Measurements from ENCODE around the gene SHE. TPM values are rescaled to one million over a fixed set of nuclear protein-coding genes. Genes with fewer than 3 reads are reported as not detected.

SHE gene
- total and polyA plus RNA-seq, 9 donors = 7.3 to 10.4 (median 8.4) TPM

DNA sequence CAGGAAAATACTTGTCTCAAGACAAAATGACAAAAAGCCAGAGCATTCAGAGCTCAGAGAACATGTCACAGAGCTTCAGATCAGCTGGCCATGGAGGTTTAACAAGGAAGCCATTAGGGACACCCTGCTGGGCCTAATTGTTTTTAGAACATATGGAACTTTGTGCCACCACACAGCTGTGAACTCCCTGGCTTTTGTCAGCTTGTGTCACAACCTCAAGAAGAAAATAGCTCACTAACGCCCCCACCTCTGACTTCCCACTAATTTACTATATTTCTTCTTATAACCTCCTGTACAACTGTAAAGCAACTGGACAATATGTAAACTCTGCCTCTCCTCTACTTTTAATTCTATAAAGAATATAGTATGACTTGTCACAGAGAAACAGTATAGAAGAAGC lies 21.2 kb downstream of the SHE start:
- H3K4me3 ChIP-seq (ENCODE audit: low read length) = no peak overlapping the region
- no peak for DNase-seq
- peaks cover 2% of the 10 kb centered on the region for H3K4me1 ChIP-seq (ENCODE audit: control insufficient read depth, insufficient read depth, low read length)
- WGBS (ENCODE audit: insufficient coverage) = no CpG with 5 or more reads among the region's 1 CpG
- H3K27ac ChIP-seq (ENCODE audit: low read length) = no peak overlapping the region
- H3K9me3 ChIP-seq (replicated peaks; ENCODE audit: control insufficient read depth, low read depth, low read length) = no peaks in the 10 kb centered on the region
- no peaks in the 10 kb centered on the region for H3K36me3 ChIP-seq (ENCODE audit: control insufficient read depth, insufficient read depth, low read length)
- H3K27me3 ChIP-seq (ENCODE audit: control insufficient read depth, insufficient read depth, low read length) = no peaks in the 10 kb centered on the region

DNA sequence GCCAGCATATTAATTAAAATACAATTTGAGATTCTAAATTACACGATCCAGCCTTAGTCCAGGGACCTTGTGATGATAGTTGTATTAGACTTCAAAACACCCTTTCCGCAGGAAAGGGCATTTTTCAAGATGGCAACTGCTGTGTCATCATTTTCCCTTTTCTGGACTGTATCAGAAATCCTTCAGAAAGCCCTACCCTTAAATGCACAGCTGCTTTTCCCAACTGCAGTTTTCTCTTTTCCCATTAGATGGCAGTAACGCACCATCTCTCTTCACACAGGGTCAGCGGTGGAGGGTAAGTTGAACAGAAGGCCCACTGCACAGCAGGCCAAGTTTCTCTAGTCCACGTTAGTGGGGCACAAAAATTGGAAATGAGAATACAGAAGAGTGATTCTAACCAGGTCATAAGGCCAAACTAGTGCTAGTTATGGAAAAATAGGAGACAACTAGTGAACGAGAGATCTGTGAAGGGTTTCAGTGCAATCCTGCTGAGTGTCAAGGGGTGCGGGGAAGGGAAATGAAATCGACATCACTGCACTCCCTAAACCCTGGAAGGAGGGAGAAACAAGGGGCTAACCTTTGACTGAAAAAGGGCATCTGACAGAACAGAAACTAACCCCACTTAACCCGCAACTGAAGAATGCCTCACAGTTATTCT lies 22.3 kb downstream of the SHE start:
- Histone ChIP-seq H3K27ac (ENCODE audit: low read length) (no peak overlapping the region), H3K4me3 (ENCODE audit: low read length) (no peak overlapping the region), H3K36me3 (ENCODE audit: control insufficient read depth, insufficient read depth, low read length) (no peaks in the 10 kb centered on the region), H3K4me1 (ENCODE audit: control insufficient read depth, insufficient read depth, low read length) (peaks cover 2% of the 10 kb centered on the region), H3K27me3 (ENCODE audit: control insufficient read depth, insufficient read depth, low read length) (no peaks in the 10 kb centered on the region), H3K9me3 (replicated peaks; ENCODE audit: control insufficient read depth, low read depth, low read length) (no peaks in the 10 kb centered on the region)
- 7% methylated on average over 2 of the region's 9 CpGs for WGBS (ENCODE audit: insufficient coverage)
- DNase-seq = peak; percentile 92

DNA sequence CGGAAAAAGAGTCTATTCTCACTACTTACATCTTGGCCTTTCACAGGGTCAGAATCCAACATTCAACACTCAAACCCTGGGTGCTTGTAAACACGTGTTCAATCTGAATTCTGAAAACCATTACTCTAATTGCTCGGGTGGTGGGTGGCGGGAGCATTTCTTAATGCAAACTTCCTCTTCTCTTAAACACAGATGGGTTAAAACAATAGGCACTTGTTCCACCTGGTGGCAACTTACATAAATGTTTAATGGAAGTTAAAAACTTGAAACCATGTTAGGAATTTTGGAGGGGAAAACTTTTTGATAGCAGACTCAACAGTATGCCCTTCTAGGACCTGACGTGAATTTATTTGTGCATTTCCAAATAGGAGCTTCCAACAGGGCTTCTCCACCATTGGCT lies 23.6 kb downstream of the SHE start:
- H3K36me3 ChIP-seq (ENCODE audit: control insufficient read depth, insufficient read depth, low read length) = no peaks in the 10 kb centered on the region
- no peak overlapping the region for H3K27ac ChIP-seq (ENCODE audit: low read length)
- WGBS (ENCODE audit: insufficient coverage) = no CpG with 5 or more reads among the region's 5 CpGs
- H3K9me3 ChIP-seq (replicated peaks; ENCODE audit: control insufficient read depth, low read depth, low read length) = no peaks in the 10 kb centered on the region
- no peak for DNase-seq
- H3K4me1 ChIP-seq (ENCODE audit: control insufficient read depth, insufficient read depth, low read length) = peaks cover 2% of the 10 kb centered on the region
- H3K27me3 ChIP-seq (ENCODE audit: control insufficient read depth, insufficient read depth, low read length) = no peaks in the 10 kb centered on the region
- no peak overlapping the region for H3K4me3 ChIP-seq (ENCODE audit: low read length)

GRCh38 chr1:154478013-154478412 lies 24.2 kb downstream of the SHE start:
- Histone ChIP-seq H3K4me1 (ENCODE audit: control insufficient read depth, insufficient read depth, low read length) (peaks cover 2% of the 10 kb centered on the region), H3K27ac (ENCODE audit: low read length) (no peak overlapping the region), H3K36me3 (ENCODE audit: control insufficient read depth, insufficient read depth, low read length) (no peaks in the 10 kb centered on the region), H3K27me3 (ENCODE audit: control insufficient read depth, insufficient read depth, low read length) (no peaks in the 10 kb centered on the region), H3K9me3 (replicated peaks; ENCODE audit: control insufficient read depth, low read depth, low read length) (no peaks in the 10 kb centered on the region), H3K4me3 (ENCODE audit: low read length) (no peak overlapping the region)
- no peak for DNase-seq
- WGBS (ENCODE audit: insufficient coverage) = 82% methylated on average over 4 of the region's 8 CpGs

DNA sequence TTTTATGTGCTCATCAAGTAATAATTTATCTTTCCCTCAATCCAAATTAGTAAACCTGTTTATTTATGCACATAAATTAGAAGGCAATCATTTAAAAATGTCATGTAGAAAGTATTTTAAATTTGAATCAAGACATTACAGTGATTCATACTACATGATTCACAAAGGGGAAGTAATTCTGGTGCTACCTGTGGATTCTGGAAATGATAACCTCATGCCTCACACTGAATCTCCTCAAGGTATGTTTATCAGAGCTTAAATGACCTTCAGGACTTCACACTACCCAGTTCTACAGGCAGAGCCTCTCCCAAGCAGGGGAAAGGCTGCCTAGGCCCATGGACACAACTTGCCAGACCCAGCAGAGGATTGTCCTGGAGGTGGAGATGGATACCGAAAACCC lies 25.4 kb downstream of the SHE start:
- WGBS (ENCODE audit: insufficient coverage) = no CpG with 5 or more reads among the region's 1 CpG
- Histone ChIP-seq H3K27ac (ENCODE audit: low read length) (no peak overlapping the region), H3K4me1 (ENCODE audit: control insufficient read depth, insufficient read depth, low read length) (peaks cover 2% of the 10 kb centered on the region), H3K27me3 (ENCODE audit: control insufficient read depth, insufficient read depth, low read length) (no peaks in the 10 kb centered on the region), H3K4me3 (ENCODE audit: low read length) (no peak overlapping the region), H3K9me3 (replicated peaks; ENCODE audit: control insufficient read depth, low read depth, low read length) (no peaks in the 10 kb centered on the region), H3K36me3 (ENCODE audit: control insufficient read depth, insufficient read depth, low read length) (no peaks in the 10 kb centered on the region)
- no peak for DNase-seq

- peak; percentile 44 for DNase-seq
- H3K36me3 ChIP-seq (ENCODE audit: control insufficient read depth, insufficient read depth, low read length) = no peaks in the 10 kb centered on the region
- no peak overlapping the region for H3K4me3 ChIP-seq (ENCODE audit: low read length)
- no peak overlapping the region for H3K27ac ChIP-seq (ENCODE audit: low read length)
- no peaks in the 10 kb centered on the region for H3K27me3 ChIP-seq (ENCODE audit: control insufficient read depth, insufficient read depth, low read length)
- WGBS (ENCODE audit: insufficient coverage) = 60% methylated on average over 2 of the region's 3 CpGs
- no peaks in the 10 kb centered on the region for H3K4me1 ChIP-seq (ENCODE audit: control insufficient read depth, insufficient read depth, low read length)
- no peaks in the 10 kb centered on the region for H3K9me3 ChIP-seq (replicated peaks; ENCODE audit: control insufficient read depth, low read depth, low read length)
Observed at GRCh38 chr1:154474802-154475201, 27.4 kb downstream of the SHE start.

DNA sequence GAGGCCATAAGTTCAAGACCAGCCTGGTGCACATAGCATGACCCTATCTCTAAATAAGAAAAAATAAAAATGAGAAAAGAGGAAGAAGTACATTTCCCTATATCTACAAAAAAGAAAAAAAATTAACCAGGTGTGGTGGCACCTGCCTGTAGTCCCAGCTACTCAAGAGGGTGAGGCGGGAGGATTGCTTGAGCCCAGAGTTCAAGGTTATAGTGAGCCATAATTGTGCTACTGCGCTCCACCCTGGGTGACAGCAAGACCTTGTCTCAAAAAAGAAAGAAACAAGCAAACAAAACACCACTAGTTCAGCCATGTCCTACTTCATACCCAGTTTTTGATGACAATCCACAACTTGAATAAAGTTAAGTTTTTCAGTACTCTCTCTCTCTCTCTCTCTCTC lies 30.9 kb downstream of the SHE start:
- Histone ChIP-seq H3K27ac (ENCODE audit: low read length) (no peak overlapping the region), H3K36me3 (ENCODE audit: control insufficient read depth, insufficient read depth, low read length) (no peaks in the 10 kb centered on the region), H3K27me3 (ENCODE audit: control insufficient read depth, insufficient read depth, low read length) (no peaks in the 10 kb centered on the region), H3K4me3 (ENCODE audit: low read length) (no peak overlapping the region), H3K9me3 (replicated peaks; ENCODE audit: control insufficient read depth, low read depth, low read length) (no peaks in the 10 kb centered on the region), H3K4me1 (ENCODE audit: control insufficient read depth, insufficient read depth, low read length) (no peaks in the 10 kb centered on the region)
- no CpG with 5 or more reads among the region's 2 CpGs for WGBS (ENCODE audit: insufficient coverage)
- DNase-seq = no peak

DNA sequence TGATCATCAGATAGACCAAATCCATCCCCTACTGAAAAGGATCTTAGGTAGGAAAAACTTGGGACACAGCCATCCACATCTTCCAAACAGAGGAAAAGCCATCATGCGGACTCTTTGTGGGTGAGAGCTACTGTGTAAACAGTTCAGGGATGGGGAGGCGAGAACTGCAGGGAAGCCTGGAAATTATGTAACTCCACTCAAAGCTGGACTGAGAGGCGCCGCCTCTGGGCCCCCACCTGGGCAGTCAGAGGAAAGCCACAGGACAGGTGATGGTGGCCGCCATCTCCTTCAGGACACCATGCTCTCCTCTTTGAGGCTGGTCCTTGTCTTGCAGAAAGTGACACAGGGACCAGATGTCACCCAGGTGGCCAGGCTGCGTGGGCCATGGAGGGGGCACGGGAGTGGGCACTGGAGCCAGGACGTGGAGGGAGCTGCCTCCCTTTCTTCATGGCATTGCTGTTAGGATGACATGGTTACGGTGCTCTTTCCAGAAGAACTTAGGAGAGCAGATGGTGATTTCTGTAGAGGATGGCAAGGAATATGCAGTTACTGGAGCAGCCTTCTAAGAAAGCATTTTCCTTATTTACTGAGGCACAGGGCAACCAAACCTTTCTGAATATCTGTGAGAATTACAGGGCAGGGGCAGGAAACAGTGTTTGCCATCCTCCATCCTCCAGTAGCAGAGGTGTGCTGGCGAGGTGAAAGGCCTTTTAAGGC lies 32.2 kb downstream of the SHE start:
- Histone ChIP-seq H3K4me3 (ENCODE audit: low read length) (no peak overlapping the region), H3K36me3 (ENCODE audit: control insufficient read depth, insufficient read depth, low read length) (no peaks in the 10 kb centered on the region), H3K4me1 (ENCODE audit: control insufficient read depth, insufficient read depth, low read length) (no peaks in the 10 kb centered on the region), H3K27ac (ENCODE audit: low read length) (no peak overlapping the region), H3K9me3 (replicated peaks; ENCODE audit: control insufficient read depth, low read depth, low read length) (no peaks in the 10 kb centered on the region), H3K27me3 (ENCODE audit: control insufficient read depth, insufficient read depth, low read length) (no peaks in the 10 kb centered on the region)
- no peak for DNase-seq
- WGBS (ENCODE audit: insufficient coverage) = 82% methylated on average over 7 of the region's 10 CpGs

DNA sequence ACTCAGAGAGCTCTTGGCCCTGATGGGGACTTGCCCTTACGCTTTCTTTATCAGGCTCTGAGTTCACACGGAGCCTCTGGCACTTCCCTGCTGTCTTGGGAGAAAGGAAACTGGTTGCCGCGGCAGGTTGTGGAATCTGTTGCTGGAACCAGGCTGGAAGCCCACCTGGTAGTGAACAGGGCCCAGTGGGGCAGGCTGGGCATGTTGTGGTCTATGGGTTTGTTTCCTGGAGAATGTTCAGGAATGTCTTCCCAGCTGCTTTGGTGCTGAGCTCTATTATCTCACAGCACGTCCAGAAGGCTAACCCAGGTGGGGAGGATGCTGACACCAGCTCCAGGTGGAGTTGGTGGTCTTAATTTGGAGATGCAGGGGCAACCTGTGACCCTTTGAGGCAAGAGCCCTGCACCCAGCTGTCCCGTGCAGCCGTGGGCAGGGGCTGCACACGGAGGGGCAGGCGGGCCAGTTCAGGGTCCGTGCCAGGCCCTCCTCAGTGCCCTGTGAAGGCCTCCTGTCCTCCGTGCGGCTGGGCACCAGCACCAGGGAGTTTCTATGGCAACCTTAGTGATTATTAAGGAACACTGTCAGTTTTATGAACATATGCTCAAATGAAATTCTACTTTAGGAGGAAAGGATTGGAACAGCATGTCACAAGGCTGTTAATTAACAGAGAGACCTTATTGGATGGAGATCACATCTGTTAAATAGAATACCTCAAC lies 33.5 kb downstream of the SHE start:
- WGBS (ENCODE audit: insufficient coverage) = 56% methylated on average over 10 of the region's 12 CpGs
- H3K9me3 ChIP-seq (replicated peaks; ENCODE audit: control insufficient read depth, low read depth, low read length) = no peaks in the 10 kb centered on the region
- H3K4me1 ChIP-seq (ENCODE audit: control insufficient read depth, insufficient read depth, low read length) = no peaks in the 10 kb centered on the region
- H3K27ac ChIP-seq (ENCODE audit: low read length) = no peak overlapping the region
- DNase-seq = no peak
- no peaks in the 10 kb centered on the region for H3K27me3 ChIP-seq (ENCODE audit: control insufficient read depth, insufficient read depth, low read length)
- no peak overlapping the region for H3K4me3 ChIP-seq (ENCODE audit: low read length)
- H3K36me3 ChIP-seq (ENCODE audit: control insufficient read depth, insufficient read depth, low read length) = no peaks in the 10 kb centered on the region

GRCh38 chr1:154467434-154468102 lies 34.6 kb downstream of the SHE start:
- DNase-seq = no peak
- no peaks in the 10 kb centered on the region for H3K36me3 ChIP-seq (ENCODE audit: control insufficient read depth, insufficient read depth, low read length)
- H3K4me3 ChIP-seq (ENCODE audit: low read length) = no peak overlapping the region
- H3K27me3 ChIP-seq (ENCODE audit: control insufficient read depth, insufficient read depth, low read length) = no peaks in the 10 kb centered on the region
- H3K4me1 ChIP-seq (ENCODE audit: control insufficient read depth, insufficient read depth, low read length) = no peaks in the 10 kb centered on the region
- H3K27ac ChIP-seq (ENCODE audit: low read length) = no peak overlapping the region
- WGBS (ENCODE audit: insufficient coverage) = 93% methylated on average over 7 of the region's 11 CpGs
- no peaks in the 10 kb centered on the region for H3K9me3 ChIP-seq (replicated peaks; ENCODE audit: control insufficient read depth, low read depth, low read length)

All from muscle of leg (tissue), 11 donors.